AG04449 (cell line): Measurements from ENCODE around the gene HCRT.

Experiments used
- CTCF ChIA-PET: fragments of 350-600 bp; formaldehyde crosslinking; extraction: SDS; loops from one replicate; lab custom pipeline; 2021; ENCODE audit warnings: antibody characterized with exemption; lab: Yijun Ruan, JAX
- POLR2A ChIA-PET: fragments of 400-600, 350-600 bp; formaldehyde crosslinking; extraction: SDS; loops from one replicate; lab custom pipeline; 2020; ENCODE audit warnings: antibody characterized with exemption, inconsistent platforms; lab: Yijun Ruan, JAX
- DNase-seq: peaks from one replicate; pipeline ENCODE4 v3.0.0-alpha.2; 2010; ENCODE audit warnings: low read depth, low spot score
- H3K4me3 ChIP-seq: 2 replicates; pipeline ENCODE4 v1.5.1; 2011; ENCODE audit warnings: low read depth, mild to moderate bottlenecking, control low read depth, low read length
- CTCF ChIP-seq: IDR thresholded peaks from one replicate; pipeline ENCODE4 v1.5.1; 2011; ENCODE audit warnings: mild to moderate bottlenecking, moderate library complexity, low read length, control low read depth, inconsistent platforms; ENCODE audit not compliant: insufficient read depth; ENCODE audit errors: missing control alignments

Gene HCRT

GRCh38 chr17:42200706-42201457 lies 15.6 kb upstream of the HCRT start:
- no peak for DNase-seq
- CTCF ChIA-PET: interaction anchor here (0.6 to 2.6 kb wide), 4 partner anchors 15 to 111 kb away, joined by 3 to 10 read pairs (median 4); partner anchors contain the start of gene HCRT
- POLR2A ChIA-PET: no interaction called here
- TF ChIP-seq CTCF: no peak
- H3K4me3 ChIP-seq: no peak overlapping the region

GRCh38 chr17:42199416-42200011 lies 14.3 kb upstream of the HCRT start:
- DNase-seq: no peak
- H3K4me3 ChIP-seq: no peak overlapping the region
- POLR2A ChIA-PET: no interaction called here
- CTCF ChIA-PET: interaction anchor here (0.8 to 1.0 kb wide), 2 partner anchors 16 to 23 kb away, joined by 3 to 4 read pairs; no protein-coding TSS in a partner anchor
- TF ChIP-seq CTCF: no peak

GRCh38 chr17:42198897-42199296 lies 13.6 kb upstream of the HCRT start:
- ChIA-PET POLR2A (no interaction called here), CTCF (interaction anchor here (0.8 to 1.0 kb wide), 2 partner anchors 15 to 23 kb away, joined by 3 to 4 read pairs; no protein-coding TSS in a partner anchor)
- no peak overlapping the region for H3K4me3 ChIP-seq
- DNase-seq: no peak
- TF ChIP-seq CTCF: no peak

- no peak overlapping the region for H3K4me3 ChIP-seq
- no peak for TF ChIP-seq CTCF
- DNase-seq: no peak
- ChIA-PET POLR2A (no interaction called here), CTCF (no interaction called here)
Measured at GRCh38 chr17:42197564-42198156, 12.4 kb upstream of the HCRT start.

- POLR2A ChIA-PET: no interaction called here
Measured at GRCh38 chr17:42193969-42194899, 9.0 kb upstream of the HCRT start, which contains the start of gene GHDC. GHDC (minus strand) TSS chr17:42194494; CDS start chr17:42193581, 913 bp downstream.

More at GRCh38 chr17:42193969-42194899, 9.0 kb upstream of the HCRT start, which contains the start of gene GHDC:
- TF ChIP-seq CTCF: no peak
- DNase-seq: peak; percentile 10
- peak within 1 kb of the TSS; percentile 81 for H3K4me3 ChIP-seq
- CTCF ChIA-PET: interaction anchor here (1.0 to 4.1 kb wide), 7 partner anchors 9 to 262 kb away, joined by 3 to 44 read pairs (median 7); partner anchors contain the start of genes HCRT and KCNH4
